ENCODE data around the gene DPM2.

Gene DPM2

GRCh38 chr9:127972236-127972871 lies 34.7 kb upstream of the DPM2 start:
- no peak for DNase-seq

GRCh38 chr9:127971357-127972235 lies 33.9 kb upstream of the DPM2 start:
- DNase-seq, result no peak

- no peak for DNase-seq
Observed at GRCh38 chr9:127970401-127971313, 33.0 kb upstream of the DPM2 start.

- no peak for DNase-seq
Observed at GRCh38 chr9:127968700-127969383, 31.2 kb upstream of the DPM2 start.

GRCh38 chr9:127968042-127968441 lies 30.4 kb upstream of the DPM2 start:
- DNase-seq, result no peak

- no peak for DNase-seq
Observed at GRCh38 chr9:127967151-127967809, 29.6 kb upstream of the DPM2 start.

GRCh38 chr9:127966416-127967150 lies 28.9 kb upstream of the DPM2 start:
- peak; percentile 12 for DNase-seq

- no peak for DNase-seq
Observed at GRCh38 chr9:127965953-127966352, 28.3 kb upstream of the DPM2 start.

- DNase-seq, result no peak
Observed at GRCh38 chr9:127963359-127964064, 25.9 kb upstream of the DPM2 start.

GRCh38 chr9:127963041-127963358 lies 25.3 kb upstream of the DPM2 start:
- DNase-seq, result no peak

GRCh38 chr9:127962278-127962677 lies 24.6 kb upstream of the DPM2 start:
- no peak for DNase-seq

- DNase-seq, result no peak
Observed at GRCh38 chr9:127961613-127962155, 24.0 kb upstream of the DPM2 start.

GRCh38 chr9:127961155-127961490 lies 23.5 kb upstream of the DPM2 start:
- no peak for DNase-seq

GRCh38 chr9:127960410-127961154 lies 22.9 kb upstream of the DPM2 start:
- DNase-seq, result no peak

GRCh38 chr9:127959841-127960409 lies 22.3 kb upstream of the DPM2 start:
- no peak for DNase-seq

GRCh38 chr9:127959398-127959797 lies 21.7 kb upstream of the DPM2 start:
- DNase-seq, result no peak

GRCh38 chr9:127958728-127959127 lies 21.1 kb upstream of the DPM2 start:
- DNase-seq, result no peak

- peak; percentile 29 for DNase-seq
Observed at GRCh38 chr9:127955294-127956015, 17.8 kb upstream of the DPM2 start.

- DNase-seq, result no peak
Observed at GRCh38 chr9:127954831-127955293, 17.2 kb upstream of the DPM2 start.
